DMS79 (cell line): ENCODE measurements around the gene KIR3DL3.
"Not testable (repeated sequence)": the region's sequence is repeated elsewhere in the genome, so short reads cannot be mapped to it uniquely, and the experiment has no call there.

ENCODE experiments used
- DNase-seq: peaks from one replicate; lab custom pipeline; 2025; lab: John Stamatoyannopoulos, UW

Gene KIR3DL3

GRCh38 chr19:54724142-54724541, at the start of gene KIR3DL3:
TSS of gene KIR3DL3 (plus strand) at chr19:54724442. CDS start at chr19:54724497, 55 bp downstream.
- DNase-seq, result no peak

DNA sequence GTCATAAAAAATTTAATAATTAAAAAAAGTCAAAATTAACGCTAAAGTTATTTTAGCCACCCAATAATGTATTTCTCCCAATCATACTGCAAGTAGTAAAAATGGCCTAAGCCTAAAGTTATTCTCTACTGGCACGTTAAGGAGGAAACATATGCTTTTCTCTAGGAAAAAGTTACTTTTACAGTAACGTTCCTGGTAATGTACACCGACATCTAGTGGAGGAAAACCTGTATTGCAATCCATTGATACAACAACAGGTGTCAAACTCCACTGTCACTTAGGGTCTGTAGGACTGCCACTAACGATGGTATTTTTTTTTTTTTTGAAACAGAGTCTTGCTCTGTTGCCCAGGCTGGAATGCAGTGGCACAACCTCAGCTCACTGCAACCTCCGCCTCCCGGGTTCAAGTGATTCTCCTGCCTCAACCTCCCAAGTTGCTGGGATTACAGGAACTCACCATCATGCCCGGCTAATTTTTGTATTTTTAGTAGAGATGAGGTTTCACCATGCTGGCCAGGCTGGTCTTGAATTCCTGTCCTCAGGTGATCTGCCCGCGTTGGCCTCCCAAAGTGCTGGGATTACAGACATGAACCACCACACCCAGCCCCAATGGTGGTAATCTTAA, 47.9 kb upstream of the KIR3DL3 start:
- not testable (repeated sequence) for DNase-seq

GRCh38 chr19:54677217-54677616, 47.0 kb upstream of the KIR3DL3 start:
- DNase-seq, result no peak

GRCh38 chr19:54681596-54681995, 42.6 kb upstream of the KIR3DL3 start:
- not testable (repeated sequence) for DNase-seq

GRCh38 chr19:54682306-54682856, 41.9 kb upstream of the KIR3DL3 start:
- no peak for DNase-seq

GRCh38 chr19:54684527-54684926, 39.7 kb upstream of the KIR3DL3 start:
- no peak for DNase-seq

DNA sequence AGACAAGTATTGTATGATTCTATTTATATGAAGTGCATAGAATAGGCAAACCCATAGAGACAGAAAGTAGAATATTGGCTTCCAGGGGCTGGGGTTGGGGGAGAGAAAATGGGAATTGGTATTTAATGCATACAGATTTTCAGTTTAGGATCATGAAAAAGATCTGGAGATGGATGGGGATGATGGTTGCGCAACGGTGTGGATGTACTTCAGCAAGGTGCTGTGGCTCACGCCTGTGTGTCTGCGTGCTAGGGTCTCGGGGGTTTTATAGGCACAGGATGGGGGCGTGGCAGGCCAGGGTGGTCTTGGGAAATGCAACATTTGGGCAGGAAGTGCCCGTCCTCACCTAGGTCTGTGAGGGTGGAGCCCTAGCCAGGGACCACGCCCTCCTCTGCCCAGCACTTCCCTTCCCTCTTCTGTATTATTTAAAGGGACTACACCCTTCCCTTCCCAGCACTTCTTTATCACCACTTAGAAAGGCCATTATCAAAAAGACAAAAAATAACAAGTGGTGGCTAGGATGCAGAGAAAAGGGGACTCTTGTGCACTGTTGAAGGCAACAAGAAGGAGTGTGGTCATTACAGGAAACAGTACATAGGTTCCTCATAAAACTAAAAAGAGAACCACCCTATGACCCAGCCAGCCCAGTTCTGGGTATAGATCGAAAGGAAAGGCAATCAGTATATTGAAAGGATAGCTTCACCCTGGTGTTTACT, 32.5 kb upstream of the KIR3DL3 start:
- no peak for DNase-seq

DNA sequence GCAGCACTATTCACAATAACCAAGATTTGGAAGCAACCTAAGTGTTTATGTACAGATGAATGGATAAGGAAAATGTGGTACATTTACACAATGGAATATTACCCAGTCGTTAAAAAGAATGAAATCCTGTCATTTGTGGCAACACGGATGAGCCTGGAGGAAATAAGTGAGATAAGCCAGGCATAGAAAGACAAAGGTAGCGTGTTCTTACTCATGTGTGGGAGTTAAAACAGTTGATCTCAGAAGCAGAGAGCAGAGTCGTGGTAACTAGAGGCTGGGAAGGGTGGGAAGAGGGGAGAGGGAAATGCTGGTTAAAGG, 32.0 kb upstream of the KIR3DL3 start:
- no peak for DNase-seq

- no peak for DNase-seq
Measured at GRCh38 chr19:54694648-54695047, 29.6 kb upstream of the KIR3DL3 start.

GRCh38 chr19:54696117-54696548, 28.1 kb upstream of the KIR3DL3 start:
- no peak for DNase-seq

DNA sequence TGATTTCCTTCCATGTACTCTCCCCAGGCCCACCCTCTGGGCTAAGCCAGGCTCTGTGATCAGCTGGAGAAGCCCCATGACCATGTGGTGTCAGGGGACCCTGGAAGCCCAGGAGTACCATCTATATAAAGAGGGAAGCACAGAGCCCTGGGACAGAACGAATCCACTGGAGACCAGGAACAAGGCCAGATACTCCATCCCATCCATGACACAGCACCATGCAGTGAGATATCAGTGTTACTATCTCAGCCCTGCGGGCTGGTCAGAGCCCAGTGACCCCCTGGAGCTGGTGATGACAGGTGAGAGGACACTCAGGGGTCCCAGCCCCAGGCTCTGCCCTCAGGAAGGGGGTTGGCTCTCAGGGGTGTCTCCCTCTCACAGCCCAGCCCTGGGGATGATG, 27.5 kb upstream of the KIR3DL3 start:
- no peak for DNase-seq

- DNase-seq, result not testable (repeated sequence)
Measured at GRCh38 chr19:54697716-54698115, 26.5 kb upstream of the KIR3DL3 start.

GRCh38 chr19:54704928-54705327, 19.3 kb upstream of the KIR3DL3 start:
- no peak for DNase-seq

GRCh38 chr19:54707962-54708361, 16.3 kb upstream of the KIR3DL3 start:
- no peak for DNase-seq

DNA sequence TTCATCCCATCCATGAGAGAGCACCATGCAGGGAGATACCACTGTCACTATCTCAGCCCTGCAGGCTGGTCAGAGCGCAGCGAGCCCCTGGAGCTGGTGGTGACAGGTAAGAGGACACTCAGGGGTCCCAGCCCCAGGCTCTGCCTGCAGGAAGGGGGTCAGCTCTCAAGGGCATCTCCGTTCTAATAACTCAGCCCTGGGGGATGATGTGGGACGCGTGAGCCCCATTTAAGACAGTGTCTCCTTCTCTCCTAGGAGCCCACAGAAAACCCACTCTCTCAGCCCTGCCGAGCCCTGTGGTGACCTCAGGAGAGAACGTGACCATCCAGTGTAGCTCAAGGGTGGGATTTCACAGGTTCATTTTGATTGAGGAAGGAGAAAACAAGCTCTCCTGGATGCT, 15.5 kb upstream of the KIR3DL3 start:
- no peak for DNase-seq

- no peak for DNase-seq
Measured at GRCh38 chr19:54709212-54709948, 14.9 kb upstream of the KIR3DL3 start.

- not testable (repeated sequence) for DNase-seq
Measured at GRCh38 chr19:54709956-54710355, 14.3 kb upstream of the KIR3DL3 start.

DNA sequence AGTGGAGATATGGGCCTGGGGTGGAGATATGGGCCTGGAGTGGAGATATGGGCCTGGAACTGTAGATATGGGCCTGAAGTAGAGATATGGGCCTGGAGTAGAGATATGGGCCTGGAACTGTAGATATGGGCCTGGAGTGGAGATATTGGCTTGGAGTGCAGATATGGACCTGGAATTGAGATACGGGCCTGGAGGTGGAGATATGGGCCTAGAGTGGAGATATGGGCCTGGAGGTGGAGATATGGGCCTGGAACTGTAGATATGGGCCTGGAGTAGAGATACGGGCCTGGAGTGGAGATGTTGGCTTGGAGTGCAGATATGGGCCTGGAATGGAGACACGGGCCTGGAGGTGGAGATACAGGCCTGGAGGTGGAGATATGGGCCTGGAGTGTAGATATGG, 402 bp downstream of the KIR3DL3 start:
- no peak for DNase-seq

DNA sequence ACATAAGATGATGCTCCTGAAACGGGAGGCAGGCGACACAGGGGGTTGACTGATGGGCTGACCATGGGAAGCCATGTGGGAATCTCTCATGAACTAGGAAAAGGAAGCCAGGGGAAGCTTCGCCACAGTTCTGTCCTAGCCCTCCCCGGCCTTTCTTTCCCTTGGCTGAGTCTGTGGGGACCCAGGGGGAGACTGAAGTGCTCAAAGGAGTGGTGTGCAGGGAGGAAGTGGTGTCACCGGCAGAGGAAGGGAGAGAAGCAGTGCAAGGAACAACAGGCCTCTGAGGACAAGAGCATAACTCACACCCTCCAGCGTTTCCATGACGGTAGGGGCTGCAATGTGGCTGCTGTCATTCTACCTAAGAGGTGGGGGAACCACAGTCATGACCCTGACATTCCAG, 1.1 kb downstream of the KIR3DL3 start:
- DNase-seq, result no peak

DNA sequence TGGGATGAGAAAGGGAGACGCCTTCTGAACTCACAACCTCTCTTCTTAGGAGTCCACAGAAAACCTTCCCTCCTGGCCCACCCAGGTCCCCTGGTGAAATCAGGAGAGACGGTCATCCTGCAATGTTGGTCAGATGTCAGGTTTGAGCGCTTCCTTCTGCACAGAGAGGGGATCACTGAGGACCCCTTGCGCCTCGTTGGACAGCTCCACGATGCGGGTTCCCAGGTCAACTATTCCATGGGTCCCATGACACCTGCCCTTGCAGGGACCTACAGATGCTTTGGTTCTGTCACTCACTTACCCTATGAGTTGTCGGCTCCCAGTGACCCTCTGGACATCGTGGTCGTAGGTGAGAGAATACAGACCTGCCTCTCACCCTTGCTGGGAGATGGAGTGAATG, 3.3 kb downstream of the KIR3DL3 start:
- DNase-seq, result no peak

GRCh38 chr19:54728167-54728566, 3.9 kb downstream of the KIR3DL3 start:
- no peak for DNase-seq

- DNase-seq, result no peak
Measured at GRCh38 chr19:54729416-54730188, 5.4 kb downstream of the KIR3DL3 start.
